ENCODE results near the gene KLHL21. TPM values are rescaled to one million over a fixed set of nuclear protein-coding genes. Genes with fewer than 3 reads are reported as not detected.

The KLHL21 gene
- total RNA-seq, 1 experiment from 2014 or later: 35.9 TPM

DNA sequence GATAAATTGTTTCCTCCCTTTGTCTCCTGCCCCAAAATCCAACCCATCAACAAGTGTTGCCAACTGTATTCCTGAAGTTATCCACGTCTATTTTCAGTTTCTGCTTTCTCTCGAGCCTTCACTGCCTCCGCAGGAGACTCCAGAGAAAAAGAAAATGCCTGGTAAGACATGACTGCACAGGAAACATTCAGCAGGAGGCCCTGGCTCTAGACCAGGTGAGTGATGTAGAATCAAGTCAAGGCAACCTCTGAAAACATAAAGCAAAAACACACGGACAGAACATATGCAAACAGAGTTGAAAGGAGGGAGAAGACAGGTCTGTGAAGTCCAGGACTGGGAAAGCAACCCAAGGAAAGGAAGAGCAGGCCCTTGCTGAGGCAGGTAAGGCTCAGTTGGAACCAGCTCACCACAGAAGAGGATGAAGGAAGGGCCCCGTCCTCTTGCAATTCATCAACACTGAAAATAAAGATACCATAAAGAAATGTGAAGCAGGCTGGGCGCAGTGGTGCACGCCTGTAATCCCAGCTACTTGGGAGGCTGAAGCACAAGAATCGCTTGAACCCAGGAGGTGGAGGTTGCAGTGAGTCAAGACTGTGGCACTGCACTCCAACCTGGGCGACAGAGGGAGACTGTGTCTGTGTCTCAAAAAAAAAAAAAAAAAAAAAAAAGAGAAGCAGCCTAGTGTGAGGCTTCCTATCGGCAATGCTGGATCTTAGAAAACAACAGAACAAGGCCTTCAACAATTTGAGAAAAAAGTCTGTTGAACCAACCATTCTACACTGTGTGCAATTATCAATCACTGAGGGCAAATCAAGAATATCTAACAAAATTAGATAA, 57.2 kb downstream of the KLHL21 start:
- no TSS peak for BruUV-seq (replicated peaks)
- Histone ChIP-seq H3K36me3 (ENCODE audit: control insufficient read depth, insufficient read depth, low read length) (peaks cover 20% of the 10 kb centered on the region), H3K27ac (ENCODE audit: low read length) (no peak overlapping the region), H3K9me3 (ENCODE audit: control insufficient read depth, insufficient read depth, low read depth, low read length) (no peaks in the 10 kb centered on the region), H3K4me3 (ENCODE audit: low read depth in 2 of 2, low read length in 2 of 2) (no peak overlapping the region), H3K27me3 (ENCODE audit: control insufficient read depth, insufficient read depth, low read length) (no peaks in the 10 kb centered on the region), H3K4me1 (ENCODE audit: control insufficient read depth, insufficient read depth, low read length) (no peaks in the 10 kb centered on the region)
- intact Hi-C loops (cut with micrococcal nuclease; ENCODE audit: unreplicated experiment): no loop called here
- in situ Hi-C loops (cut with HindIII; ENCODE audit: low pct_unique_long_range_greater_than_20kb, low sequenced_read_pairs): no loop called here
- DNase-seq (ENCODE audit: low read depth, low spot score) (no peak), ATAC-seq (no peak)
- CTCF ChIA-PET: no interaction called here
- TF ChIP-seq SIN3A (IDR thresholded peaks at IDR 0.05; ENCODE audit: borderline replicate concordance, insufficient read depth, low read depth, low read length) (no peak), TCF7L2 (IDR thresholded peaks at IDR 0.05; ENCODE audit: low read depth, low read length) (no peak), POLR2AphosphoS5 (IDR thresholded peaks at IDR 0.05; ENCODE audit: low read depth, low read length) (no peak)
- TF ChIP-seq, protein P1, sequence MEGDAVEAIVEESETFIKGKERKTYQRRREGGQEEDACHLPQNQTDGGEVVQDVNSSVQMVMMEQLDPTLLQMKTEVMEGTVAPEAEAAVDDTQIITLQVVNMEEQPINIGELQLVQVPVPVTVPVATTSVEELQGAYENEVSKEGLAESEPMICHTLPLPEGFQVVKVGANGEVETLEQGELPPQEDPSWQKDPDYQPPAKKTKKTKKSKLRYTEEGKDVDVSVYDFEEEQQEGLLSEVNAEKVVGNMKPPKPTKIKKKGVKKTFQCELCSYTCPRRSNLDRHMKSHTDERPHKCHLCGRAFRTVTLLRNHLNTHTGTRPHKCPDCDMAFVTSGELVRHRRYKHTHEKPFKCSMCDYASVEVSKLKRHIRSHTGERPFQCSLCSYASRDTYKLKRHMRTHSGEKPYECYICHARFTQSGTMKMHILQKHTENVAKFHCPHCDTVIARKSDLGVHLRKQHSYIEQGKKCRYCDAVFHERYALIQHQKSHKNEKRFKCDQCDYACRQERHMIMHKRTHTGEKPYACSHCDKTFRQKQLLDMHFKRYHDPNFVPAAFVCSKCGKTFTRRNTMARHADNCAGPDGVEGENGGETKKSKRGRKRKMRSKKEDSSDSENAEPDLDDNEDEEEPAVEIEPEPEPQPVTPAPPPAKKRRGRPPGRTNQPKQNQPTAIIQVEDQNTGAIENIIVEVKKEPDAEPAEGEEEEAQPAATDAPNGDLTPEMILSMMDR (IDR thresholded peaks at IDR 0.05): no peak
- TF ChIP-seq, protein P2, sequence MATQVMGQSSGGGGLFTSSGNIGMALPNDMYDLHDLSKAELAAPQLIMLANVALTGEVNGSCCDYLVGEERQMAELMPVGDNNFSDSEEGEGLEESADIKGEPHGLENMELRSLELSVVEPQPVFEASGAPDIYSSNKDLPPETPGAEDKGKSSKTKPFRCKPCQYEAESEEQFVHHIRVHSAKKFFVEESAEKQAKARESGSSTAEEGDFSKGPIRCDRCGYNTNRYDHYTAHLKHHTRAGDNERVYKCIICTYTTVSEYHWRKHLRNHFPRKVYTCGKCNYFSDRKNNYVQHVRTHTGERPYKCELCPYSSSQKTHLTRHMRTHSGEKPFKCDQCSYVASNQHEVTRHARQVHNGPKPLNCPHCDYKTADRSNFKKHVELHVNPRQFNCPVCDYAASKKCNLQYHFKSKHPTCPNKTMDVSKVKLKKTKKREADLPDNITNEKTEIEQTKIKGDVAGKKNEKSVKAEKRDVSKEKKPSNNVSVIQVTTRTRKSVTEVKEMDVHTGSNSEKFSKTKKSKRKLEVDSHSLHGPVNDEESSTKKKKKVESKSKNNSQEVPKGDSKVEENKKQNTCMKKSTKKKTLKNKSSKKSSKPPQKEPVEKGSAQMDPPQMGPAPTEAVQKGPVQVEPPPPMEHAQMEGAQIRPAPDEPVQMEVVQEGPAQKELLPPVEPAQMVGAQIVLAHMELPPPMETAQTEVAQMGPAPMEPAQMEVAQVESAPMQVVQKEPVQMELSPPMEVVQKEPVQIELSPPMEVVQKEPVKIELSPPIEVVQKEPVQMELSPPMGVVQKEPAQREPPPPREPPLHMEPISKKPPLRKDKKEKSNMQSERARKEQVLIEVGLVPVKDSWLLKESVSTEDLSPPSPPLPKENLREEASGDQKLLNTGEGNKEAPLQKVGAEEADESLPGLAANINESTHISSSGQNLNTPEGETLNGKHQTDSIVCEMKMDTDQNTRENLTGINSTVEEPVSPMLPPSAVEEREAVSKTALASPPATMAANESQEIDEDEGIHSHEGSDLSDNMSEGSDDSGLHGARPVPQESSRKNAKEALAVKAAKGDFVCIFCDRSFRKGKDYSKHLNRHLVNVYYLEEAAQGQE (IDR thresholded peaks at IDR 0.05; ENCODE audit: insufficient read depth in 1 of 2, low read depth in 2 of 2, low read length in 1 of 2): no peak
- POLR2A ChIA-PET: no interaction called here

DNA sequence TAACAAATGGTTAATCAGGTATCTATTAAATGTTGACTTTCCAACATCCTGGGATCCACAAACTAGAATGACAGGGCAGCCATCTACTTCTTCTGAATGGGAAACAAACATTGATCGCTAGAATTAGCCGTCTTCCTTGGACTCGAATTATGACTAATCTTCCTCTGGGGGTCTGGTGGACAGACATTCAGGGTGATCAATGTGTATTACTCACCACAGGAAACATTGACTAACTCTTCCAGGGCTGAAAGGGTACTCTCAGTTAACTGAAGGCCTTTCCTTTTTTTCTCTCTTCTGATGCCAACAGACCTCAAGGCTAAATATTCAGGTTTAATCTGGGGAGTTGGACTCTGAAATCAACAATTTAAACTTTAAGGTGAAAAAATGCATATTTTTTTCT, 57.8 kb downstream of the KLHL21 start:
- intact Hi-C loops (cut with micrococcal nuclease; ENCODE audit: unreplicated experiment): no loop called here

More for the DNA sequence above, 57.8 kb downstream of the KLHL21 start:
- no peaks in the 10 kb centered on the region for H3K9me3 ChIP-seq (ENCODE audit: control insufficient read depth, insufficient read depth, low read depth, low read length)
- DNase-seq (ENCODE audit: low read depth, low spot score) (no peak), ATAC-seq (no peak)
- no peak overlapping the region for H3K27ac ChIP-seq (ENCODE audit: low read length)
- no TSS peak for BruUV-seq (replicated peaks)
- TF ChIP-seq POLR2AphosphoS5 (IDR thresholded peaks at IDR 0.05; ENCODE audit: low read depth, low read length) (no peak), TCF7L2 (IDR thresholded peaks at IDR 0.05; ENCODE audit: low read depth, low read length) (no peak), SIN3A (IDR thresholded peaks at IDR 0.05; ENCODE audit: borderline replicate concordance, insufficient read depth, low read depth, low read length) (no peak)
- TF ChIP-seq, protein P2 (IDR thresholded peaks at IDR 0.05; ENCODE audit: insufficient read depth in 1 of 2, low read depth in 2 of 2, low read length in 1 of 2): no peak
- TF ChIP-seq, protein P1 (IDR thresholded peaks at IDR 0.05): no peak
- H3K4me3 ChIP-seq (ENCODE audit: low read depth in 2 of 2, low read length in 2 of 2): no peak overlapping the region
- in situ Hi-C loops (cut with HindIII; ENCODE audit: low pct_unique_long_range_greater_than_20kb, low sequenced_read_pairs): no loop called here
- CTCF ChIA-PET: no interaction called here
- POLR2A ChIA-PET: no interaction called here
- no peaks in the 10 kb centered on the region for H3K4me1 ChIP-seq (ENCODE audit: control insufficient read depth, insufficient read depth, low read length)
- no peaks in the 10 kb centered on the region for H3K27me3 ChIP-seq (ENCODE audit: control insufficient read depth, insufficient read depth, low read length)
- H3K36me3 ChIP-seq (ENCODE audit: control insufficient read depth, insufficient read depth, low read length): peaks cover 20% of the 10 kb centered on the region

Data from Panc1 (cell line).